Measurements from ENCODE around the gene RPS6KA3. TPM values are rescaled to one million over a fixed set of nuclear protein-coding genes. Genes with fewer than 3 reads are reported as not detected.
A peak's percentile ranks its signal among the peaks of the same experiment; 100 is the strongest.

Gene RPS6KA3
- total and polyA plus RNA-seq, 11 donors: 6.6 to 52.3 (median 35.7) TPM

- DNase-seq (no peak), ATAC-seq (no peak)
- WGBS, 4 donors: 41 to 53% (median 47%) methylated on average over 1 of the region's 1 CpG
- Histone ChIP-seq H3K4me1 (no peaks in the 10 kb centered on the region), H3K9me3 (no peaks in the 10 kb centered on the region), H3K27me3 (peaks cover 0 to 11% (median 0%) of the 10 kb centered on the region in 9 donors), H3K4me3 (no peak overlapping the region), H3K27ac (no peak overlapping the region), H3K36me3 (no peaks in the 10 kb centered on the region)
- intact Hi-C loops (cut with DNase I): no loop called here
- TF ChIP-seq CTCF (IDR thresholded peaks at IDR 0.05): no peak
Observed at GRCh38 chrX:20271186-20271585, 4.5 kb upstream of the RPS6KA3 start.

DNA sequence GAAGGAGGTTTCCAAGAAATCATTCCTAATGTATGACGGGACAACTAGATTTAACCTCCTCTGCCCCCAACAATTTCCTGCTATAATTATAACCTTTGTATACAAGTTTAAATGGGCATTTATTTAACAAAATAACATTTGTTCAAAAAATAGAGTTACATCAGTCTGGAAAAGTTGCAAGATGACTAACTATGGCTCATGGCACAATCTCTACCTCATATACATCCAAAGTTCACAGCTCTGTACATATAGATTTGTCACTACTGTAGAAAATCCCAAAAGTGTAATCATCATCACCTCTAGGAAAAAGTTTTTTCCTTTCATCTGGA lies 3.8 kb upstream of the RPS6KA3 start:
- Histone ChIP-seq H3K9me3 (no peaks in the 10 kb centered on the region), H3K4me3 (no peak overlapping the region), H3K27me3 (peaks cover 0 to 11% (median 0%) of the 10 kb centered on the region in 9 donors), H3K27ac (no peak overlapping the region), H3K4me1 (no peaks in the 10 kb centered on the region), H3K36me3 (no peaks in the 10 kb centered on the region)
- ATAC-seq: no peak
- intact Hi-C loops (cut with DNase I): no loop called here
- TF ChIP-seq CTCF (IDR thresholded peaks at IDR 0.05) (no peak), POLR2A (IDR thresholded peaks at IDR 0.05) (no peak)
- 36 to 66% (median 54%) methylated on average over 1 of the region's 1 CpG for WGBS, 4 donors
- no peak for DNase-seq

GRCh38 chrX:20269848-20270561 lies 3.3 kb upstream of the RPS6KA3 start:
- TF ChIP-seq POLR2A (IDR thresholded peaks at IDR 0.05) (no peak), CTCF (IDR thresholded peaks at IDR 0.05) (no peak)
- no peak for DNase-seq
- Histone ChIP-seq H3K27ac (no peak overlapping the region), H3K27me3 (peaks cover 0 to 14% (median 0%) of the 10 kb centered on the region in 9 donors), H3K9me3 (no peaks in the 10 kb centered on the region), H3K4me1 (no peaks in the 10 kb centered on the region), H3K4me3 (no peak overlapping the region), H3K36me3 (no peaks in the 10 kb centered on the region)
- intact Hi-C loops (cut with DNase I): loop anchor here in 7 of 10 donors (5.0 to 10.0 kb wide), 9 partner anchors 53 to 175 kb away; partner anchors contain the start of gene EIF1AX (in 1 of the 7)
- WGBS, 4 donors: 74 to 89% (median 82%) methylated on average over 4 of the region's 4 CpGs
- ATAC-seq: no peak

DNA sequence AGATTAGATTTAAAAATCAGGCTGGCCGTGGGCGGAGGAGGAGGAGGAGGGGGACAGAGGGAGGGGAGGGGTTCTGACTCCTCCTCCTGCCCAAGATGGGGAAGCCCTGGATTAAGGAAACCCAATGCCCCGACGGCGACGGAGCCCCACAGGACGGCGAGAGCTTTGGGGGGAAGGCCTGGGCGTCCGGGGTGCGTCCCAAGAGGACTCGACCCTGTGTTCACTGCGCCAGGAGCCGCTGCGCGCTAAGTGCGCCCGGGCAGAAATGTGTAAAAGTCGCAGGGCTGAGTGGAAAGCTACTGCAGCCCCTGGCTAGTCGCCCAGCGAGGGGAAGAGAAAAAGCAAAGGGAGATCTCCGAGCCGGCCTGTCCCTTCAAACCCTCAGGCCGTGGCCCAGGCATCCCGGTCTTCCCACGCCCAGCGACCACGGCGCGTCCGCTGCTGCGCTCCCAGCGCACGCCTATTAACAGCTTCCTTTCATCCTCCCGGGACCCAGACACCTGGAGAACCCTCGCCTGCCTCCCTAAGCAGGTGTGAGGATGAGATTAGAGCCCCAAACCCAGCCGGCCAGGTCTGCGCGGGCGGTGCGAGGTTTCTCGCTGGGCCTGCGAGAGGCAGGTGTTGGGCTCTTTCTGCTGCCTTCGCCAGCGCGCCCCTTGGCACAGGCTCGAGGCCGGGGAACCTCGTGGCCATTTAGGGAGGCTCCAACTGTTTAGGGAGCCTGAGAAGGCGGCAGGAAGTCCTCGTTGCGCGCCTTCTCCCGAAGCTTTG lies 1.4 kb upstream of the RPS6KA3 start:
- Histone ChIP-seq H3K27ac (peak overlapping the region; percentile 26 to 89 (median 83)), H3K9me3 (no peaks in the 10 kb centered on the region), H3K36me3 (no peaks in the 10 kb centered on the region), H3K4me1 (peaks cover 0 to 19% (median 4%) of the 10 kb centered on the region in 12 donors), H3K4me3 (peak overlapping the region; percentile 5 to 95 (median 69)), H3K27me3 (peaks cover 0 to 14% (median 0%) of the 10 kb centered on the region in 9 donors)
- WGBS, 4 donors: 16 to 53% (median 36%) methylated on average over 40 to 54 of the region's 54 CpGs
- ATAC-seq: peak in 3 of 4 donors; percentile 34 to 40 (median 38)
- intact Hi-C loops (cut with DNase I): loop anchor here in 7 of 10 donors (5.0 to 10.0 kb wide), 9 partner anchors 51 to 177 kb away; partner anchors contain the start of gene EIF1AX (in 1 of the 7)
- TF ChIP-seq POLR2A (IDR thresholded peaks at IDR 0.05) (no peak), CTCF (IDR thresholded peaks at IDR 0.05) (no peak)
- DNase-seq: peak; percentile 39 to 67 (median 49)
